GM21737 (cell line): Measurements from ENCODE around the gene TGIF2.
"Not testable (repeated sequence)": the region's sequence is repeated elsewhere in the genome, so short reads cannot be mapped to it uniquely, and the experiment has no call there.

Experiments used
- ATAC-seq: cut with Tn5 transposase; IDR thresholded peaks from one replicate; pipeline ENCODE4 v1.9.1; 2021; ENCODE audit warnings: mild to moderate bottlenecking, moderate library complexity; ENCODE audit not compliant: unreplicated experiment

Gene TGIF2

GRCh38 chr20:36607586-36608387, 34.4 kb downstream of the TGIF2 start:
- ATAC-seq = no peak

- ATAC-seq = not testable (repeated sequence)
Observed at GRCh38 chr20:36608388-36608728, 35.0 kb downstream of the TGIF2 start.

GRCh38 chr20:36611625-36612024, 38.2 kb downstream of the TGIF2 start:
- ATAC-seq = no peak

GRCh38 chr20:36613974-36614373, 40.6 kb downstream of the TGIF2 start:
- ATAC-seq = no peak

GRCh38 chr20:36614781-36615557, 41.6 kb downstream of the TGIF2 start:
- no peak for ATAC-seq

DNA sequence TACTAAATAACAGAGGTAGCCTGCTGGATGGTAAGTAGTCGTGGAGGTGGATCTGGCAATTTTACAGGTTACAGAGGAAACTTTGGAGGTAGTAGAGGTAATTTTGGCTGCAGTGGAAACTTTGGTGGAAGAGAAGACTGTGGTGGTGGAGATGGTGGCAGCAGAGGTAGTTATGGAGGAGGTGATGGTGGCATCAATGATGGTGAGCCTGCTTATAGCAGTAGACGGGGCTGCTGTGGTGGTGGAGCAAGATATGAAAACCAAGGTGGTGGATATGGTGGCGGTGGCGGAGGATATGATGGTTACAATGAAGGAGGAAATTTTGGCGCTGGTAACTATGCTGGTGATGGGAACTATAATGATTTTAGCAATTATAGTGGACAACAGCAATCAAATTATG, 47.5 kb downstream of the TGIF2 start:
- no peak for ATAC-seq

DNA sequence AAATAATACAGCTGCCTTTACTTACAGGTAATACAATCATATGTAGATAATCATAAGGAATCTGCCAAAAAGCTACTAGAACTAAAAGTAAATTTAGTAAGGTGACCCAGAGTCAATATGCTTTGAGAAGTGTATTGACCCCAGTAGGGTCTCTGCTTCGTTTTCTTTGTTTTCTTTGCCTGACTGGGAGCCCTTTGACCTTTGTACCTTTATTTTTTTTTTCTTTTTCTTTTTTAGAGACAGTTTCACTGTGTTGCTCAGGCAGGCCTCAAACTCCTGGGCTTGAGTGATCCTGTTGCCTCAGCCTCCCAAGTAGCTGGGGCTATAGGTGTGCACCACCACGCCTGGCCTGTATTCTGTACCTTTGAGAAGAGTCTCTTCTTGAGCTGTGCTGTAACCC, 50.0 kb downstream of the TGIF2 start:
- no peak for ATAC-seq

- ATAC-seq = no peak
Observed at GRCh38 chr20:36624068-36624943, 50.9 kb downstream of the TGIF2 start.

GRCh38 chr20:36624944-36625324, 51.5 kb downstream of the TGIF2 start:
- ATAC-seq = no peak

- no peak for ATAC-seq
Observed at GRCh38 chr20:36628076-36628475, 54.7 kb downstream of the TGIF2 start.

GRCh38 chr20:36629719-36630681, 56.6 kb downstream of the TGIF2 start:
- ATAC-seq = no peak

DNA sequence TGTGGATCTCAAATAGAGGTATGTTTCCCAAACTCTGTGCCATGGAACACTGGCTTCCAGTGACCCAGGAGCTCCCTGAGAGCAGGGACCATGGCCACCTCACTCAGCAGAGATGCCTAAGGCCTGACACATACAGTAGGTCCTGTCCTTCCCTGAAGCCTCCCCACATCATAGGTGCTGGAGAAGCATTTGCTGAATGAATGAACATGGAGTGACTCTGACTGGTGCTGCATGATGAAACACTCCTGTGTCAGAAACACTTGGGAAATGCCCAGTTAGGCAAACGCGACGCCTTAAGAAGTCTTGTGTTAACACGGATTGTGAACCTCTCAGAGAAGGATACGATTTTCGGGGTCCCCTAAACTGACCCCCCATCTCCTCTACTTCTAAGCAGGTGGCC, 58.2 kb downstream of the TGIF2 start:
- no peak for ATAC-seq

- ATAC-seq = no peak
Observed at GRCh38 chr20:36632147-36632486, 58.7 kb downstream of the TGIF2 start.

- no peak for ATAC-seq
Observed at GRCh38 chr20:36632487-36633284, 59.3 kb downstream of the TGIF2 start.

- no peak for ATAC-seq
Observed at GRCh38 chr20:36633285-36633772, 59.9 kb downstream of the TGIF2 start.

DNA sequence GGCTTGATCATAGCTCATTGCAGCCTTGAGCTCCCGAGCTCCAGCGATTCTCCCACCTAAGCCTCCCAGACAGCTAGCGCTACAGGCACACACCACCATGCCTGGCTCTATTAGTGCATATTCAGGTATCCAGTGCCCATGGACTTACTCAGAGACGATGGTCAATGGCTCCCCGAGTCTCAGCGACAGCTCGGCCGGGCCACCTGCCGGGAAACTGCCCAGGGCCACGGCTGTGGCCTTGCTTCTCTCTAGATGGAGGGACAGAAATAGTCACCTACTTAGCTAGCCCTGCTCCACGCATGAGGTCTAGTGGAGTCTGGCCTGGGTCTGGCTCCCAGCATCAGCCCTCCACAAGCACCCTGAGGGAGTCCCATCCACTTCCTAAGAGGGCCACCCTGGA, 60.9 kb downstream of the TGIF2 start:
- no peak for ATAC-seq

GRCh38 chr20:36638876-36639400, 65.5 kb downstream of the TGIF2 start:
- not testable (repeated sequence) for ATAC-seq

GRCh38 chr20:36641506-36641843, 68.1 kb downstream of the TGIF2 start:
- no peak for ATAC-seq

GRCh38 chr20:36642136-36642535, 68.7 kb downstream of the TGIF2 start:
- ATAC-seq = no peak
